HG03460 (cell line): ENCODE results near the gene BNC1.

ENCODE experiments used
- ATAC-seq: cut with Tn5 transposase; IDR thresholded peaks from one replicate; pipeline ENCODE4 v1.9.1; 2021; ENCODE audit not compliant: unreplicated experiment

BNC1 gene

GRCh38 chr15:83284559-83285283 lies at the start of gene BNC1:
Gene BNC1 (minus strand): TSS chr15:83284664. CDS start chr15:83284628, 36 bp downstream.
- no peak for ATAC-seq

GRCh38 chr15:83327041-83327440 lies 42.6 kb upstream of the BNC1 start:
- ATAC-seq: no peak

DNA sequence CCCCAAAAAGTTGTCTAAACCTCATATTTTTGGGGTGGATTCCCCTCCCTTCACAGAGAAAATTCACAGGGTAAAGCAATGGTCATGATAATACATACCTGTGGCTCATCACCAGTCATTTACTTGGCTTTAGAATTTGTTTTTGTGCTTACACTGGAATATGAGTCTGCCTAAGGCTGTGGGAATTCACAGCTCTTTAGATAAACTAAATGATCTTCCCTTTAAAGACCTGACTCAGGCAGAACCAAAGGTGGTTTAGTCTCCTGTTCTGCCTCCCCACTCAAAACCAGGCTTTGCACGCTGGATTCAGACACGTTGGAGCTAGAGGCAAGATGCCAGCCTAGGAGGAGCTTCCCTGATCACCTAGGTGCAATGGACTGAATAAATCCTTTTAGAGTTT lies 40.3 kb upstream of the BNC1 start:
- no peak for ATAC-seq

- no peak for ATAC-seq
Measured at GRCh38 chr15:83323296-83323711, 38.8 kb upstream of the BNC1 start.

DNA sequence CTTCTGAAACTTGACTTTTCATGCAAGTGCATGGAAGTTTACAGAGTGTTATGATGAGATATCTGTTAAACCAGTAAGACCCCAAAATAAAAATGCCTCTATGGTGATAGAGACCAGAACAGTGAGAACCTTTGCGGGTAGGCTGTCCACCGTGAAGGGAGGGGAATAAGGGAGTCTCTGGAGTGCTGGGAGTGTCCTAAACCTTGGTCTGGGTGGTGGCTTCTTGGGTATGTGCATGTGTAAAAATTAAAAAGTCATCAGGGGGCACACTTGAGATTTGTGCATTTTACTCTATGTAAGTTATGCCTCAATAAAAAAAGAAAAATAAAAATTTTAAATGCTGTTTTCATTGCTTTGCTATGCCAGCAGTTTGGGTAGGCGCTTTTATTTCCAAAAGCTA lies 38.2 kb upstream of the BNC1 start:
- ATAC-seq: no peak

DNA sequence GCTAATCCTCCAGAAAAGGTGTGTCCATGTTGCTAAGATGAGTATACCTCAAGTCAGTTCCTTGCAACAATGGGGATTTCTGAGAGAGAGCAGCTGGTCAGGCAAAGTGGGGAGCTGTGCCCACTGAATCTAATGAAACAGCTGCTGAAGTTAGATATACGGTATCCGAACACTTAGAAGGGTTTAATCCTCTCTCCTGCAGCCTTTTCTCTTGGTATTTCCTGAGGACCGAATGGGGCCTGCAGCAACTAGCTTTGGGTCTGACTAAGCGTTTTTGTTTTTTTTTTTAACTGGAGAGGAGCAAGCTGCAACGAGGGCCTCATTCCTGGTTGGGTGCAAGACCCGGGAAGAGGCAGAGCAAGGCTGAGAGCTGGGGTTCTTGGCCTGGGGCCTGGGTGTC lies 37.6 kb upstream of the BNC1 start:
- no peak for ATAC-seq

DNA sequence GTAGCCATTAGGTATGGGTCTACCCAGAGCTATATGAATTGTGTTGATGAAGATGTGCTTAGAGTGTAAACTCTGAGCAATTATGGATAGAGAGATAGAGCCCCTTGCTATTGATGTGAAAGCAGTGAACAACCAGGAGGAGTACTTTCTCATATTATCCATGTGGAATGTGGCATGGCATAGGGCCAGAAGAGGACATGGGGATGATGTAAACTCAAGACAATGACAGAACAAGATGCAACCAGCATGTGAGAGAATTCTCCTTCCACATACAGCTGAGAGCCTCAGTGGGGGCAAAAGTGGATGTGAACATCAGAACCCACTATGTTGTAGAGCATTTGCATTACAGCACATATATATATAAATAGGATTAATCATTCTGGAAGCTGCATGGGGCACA lies 36.4 kb upstream of the BNC1 start:
- no peak for ATAC-seq

DNA sequence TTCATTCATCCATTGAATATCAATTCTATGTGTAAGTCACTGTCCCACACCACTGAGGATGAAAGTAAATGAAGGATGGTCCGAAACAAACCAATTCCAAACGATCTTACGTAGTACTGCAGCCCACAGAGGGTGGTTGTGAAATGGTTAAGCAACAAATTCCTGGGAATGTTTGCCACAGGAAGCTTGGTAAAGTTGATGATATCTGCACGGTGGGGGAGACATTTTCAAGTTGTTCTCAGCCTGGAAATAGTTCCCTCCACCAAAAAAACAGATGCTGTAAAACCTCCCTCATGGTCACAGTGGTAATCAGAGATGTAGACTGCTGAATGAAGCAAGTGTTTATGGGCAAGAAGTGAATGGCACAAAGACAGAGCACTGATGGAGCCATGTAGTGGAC lies 35.9 kb upstream of the BNC1 start:
- no peak for ATAC-seq

- no peak for ATAC-seq
Measured at GRCh38 chr15:83319771-83320170, 35.3 kb upstream of the BNC1 start.

DNA sequence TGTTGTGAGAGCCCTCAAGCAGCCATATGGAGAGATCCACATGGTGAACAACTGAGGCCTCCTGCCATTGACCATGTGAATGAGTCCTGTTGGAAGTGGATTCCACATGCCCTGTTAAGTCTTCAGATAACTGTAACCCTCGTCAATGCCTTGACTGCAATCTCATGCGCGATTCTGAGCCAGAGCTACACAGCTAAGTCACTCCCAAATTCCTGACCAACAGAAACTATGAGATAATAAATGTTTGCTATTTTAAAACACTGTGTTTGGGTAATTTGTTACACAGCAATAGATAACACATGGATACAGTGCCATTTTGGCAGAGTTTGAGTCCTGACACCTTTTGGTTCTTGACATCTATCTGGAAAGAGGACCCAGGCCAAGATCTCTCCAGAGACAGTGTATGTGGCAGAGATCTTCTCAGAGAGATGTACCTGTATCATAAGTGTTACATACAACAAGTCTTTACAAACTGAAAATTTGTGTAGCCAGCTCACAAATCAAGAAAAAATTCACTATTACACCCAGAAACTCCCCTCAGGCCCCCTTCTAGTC lies 34.5 kb upstream of the BNC1 start:
- no peak for ATAC-seq

- ATAC-seq: no peak
Measured at GRCh38 chr15:83318036-83318435, 33.6 kb upstream of the BNC1 start.

- no peak for ATAC-seq
Measured at GRCh38 chr15:83312071-83312470, 27.6 kb upstream of the BNC1 start.

DNA sequence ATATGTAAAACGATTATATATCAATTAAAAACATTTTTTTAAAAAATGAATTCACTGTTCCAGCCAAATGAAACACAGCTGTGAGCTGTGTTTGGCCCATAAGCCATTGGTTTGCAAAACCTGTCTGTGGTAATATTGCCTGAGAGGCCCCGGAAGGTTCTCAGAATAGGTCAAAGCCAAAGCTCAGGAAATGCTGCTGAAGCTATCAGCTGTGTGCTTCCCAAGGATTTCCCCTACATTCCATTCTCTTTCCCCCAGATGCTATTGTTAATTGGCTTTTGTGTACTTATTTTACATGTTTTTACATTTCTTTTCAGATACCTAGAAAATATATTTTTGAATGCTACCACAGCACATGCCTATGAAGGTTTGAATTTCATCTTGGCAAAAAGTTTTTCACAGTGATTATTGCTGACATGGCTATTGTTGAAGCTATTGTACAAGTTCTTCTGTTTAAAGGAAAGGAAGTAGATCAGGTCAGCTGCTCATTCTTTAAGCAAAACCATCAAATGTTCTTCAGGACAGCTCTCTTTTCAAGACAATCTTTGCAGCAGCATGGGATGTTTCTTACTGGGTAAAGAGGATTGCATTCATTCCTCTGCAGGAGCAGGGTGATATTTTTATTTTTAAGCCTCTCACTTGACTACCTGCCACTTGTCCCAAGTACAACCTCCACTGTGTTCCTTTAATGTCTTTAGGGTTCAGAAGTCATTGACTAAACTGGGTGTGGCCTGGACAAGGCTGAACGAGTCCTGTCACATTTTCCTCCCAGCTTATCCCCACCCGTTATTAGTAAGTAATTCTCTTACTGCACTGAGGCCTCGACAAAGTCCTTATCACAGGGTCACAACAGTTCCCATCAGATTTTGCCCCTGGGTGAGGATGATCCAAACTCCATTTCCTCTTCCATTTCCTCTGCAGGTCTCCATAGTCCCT lies 26.3 kb upstream of the BNC1 start:
- no peak for ATAC-seq

DNA sequence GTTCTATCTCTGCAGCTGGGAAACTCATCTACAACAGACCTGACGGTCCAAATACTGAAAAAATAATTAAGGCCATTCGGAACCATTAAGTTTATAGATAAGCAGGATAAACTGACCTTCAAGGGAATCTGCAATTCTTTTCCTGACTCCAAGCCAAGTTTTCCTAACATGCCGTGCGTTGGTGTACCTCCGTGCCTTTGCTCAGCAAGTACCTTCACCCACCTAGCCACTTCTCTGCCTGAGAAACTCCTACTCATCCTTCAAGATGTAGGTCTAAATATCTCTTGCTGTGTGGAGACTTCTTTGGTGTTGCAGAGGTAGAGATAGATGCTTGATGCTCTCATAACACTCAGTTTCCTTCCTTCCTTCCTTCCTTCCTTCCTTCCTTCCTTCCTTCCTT lies 24.2 kb upstream of the BNC1 start:
- ATAC-seq: no peak

DNA sequence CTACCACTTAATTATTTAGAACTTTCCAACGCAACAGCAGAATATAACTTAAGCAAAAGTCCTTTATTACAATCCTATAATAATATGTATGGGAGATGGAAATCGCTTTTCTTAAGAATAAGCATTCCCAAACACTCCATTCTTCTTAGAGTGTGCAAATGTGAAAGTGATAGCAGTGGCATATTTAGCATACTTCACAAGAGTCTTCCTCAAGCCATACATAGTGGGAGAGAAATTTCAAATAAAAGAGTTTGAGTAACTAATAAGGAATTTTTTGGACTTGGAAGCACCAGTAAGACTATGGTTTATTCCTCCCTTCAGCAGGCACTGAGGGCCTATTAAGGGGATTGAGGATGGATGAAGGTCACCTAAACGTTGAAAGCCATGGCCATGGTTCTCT lies 22.1 kb upstream of the BNC1 start:
- no peak for ATAC-seq

DNA sequence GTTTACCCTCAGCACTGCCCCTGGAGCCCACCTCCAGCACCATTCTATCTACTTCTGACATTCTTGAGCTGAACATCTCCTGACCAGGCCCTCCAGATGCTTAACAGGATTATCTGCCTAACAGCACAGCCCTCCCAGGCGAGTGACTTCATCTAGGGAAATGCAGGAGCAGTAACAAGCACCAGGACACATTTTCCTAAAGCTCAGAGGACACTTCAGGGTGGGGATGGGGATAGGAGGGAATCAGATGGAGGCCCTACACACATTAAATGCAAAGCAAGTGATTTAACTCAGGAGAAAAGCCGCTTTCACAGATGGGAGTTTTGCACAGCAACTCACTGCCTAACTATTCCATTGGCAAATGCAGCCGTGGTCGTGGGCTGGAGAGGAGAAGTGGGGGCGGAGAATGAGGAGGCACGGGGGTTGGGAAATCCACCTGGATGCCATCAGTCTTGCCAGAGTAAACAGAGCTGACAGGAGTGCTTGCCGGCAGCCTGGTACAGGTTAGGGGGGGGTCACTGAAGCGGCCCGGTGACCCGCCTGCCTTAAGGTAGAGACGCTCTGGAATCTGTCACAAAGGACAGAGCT lies 21.3 kb upstream of the BNC1 start:
- no peak for ATAC-seq

- no peak for ATAC-seq
Measured at GRCh38 chr15:83304861-83305703, 20.6 kb upstream of the BNC1 start.

DNA sequence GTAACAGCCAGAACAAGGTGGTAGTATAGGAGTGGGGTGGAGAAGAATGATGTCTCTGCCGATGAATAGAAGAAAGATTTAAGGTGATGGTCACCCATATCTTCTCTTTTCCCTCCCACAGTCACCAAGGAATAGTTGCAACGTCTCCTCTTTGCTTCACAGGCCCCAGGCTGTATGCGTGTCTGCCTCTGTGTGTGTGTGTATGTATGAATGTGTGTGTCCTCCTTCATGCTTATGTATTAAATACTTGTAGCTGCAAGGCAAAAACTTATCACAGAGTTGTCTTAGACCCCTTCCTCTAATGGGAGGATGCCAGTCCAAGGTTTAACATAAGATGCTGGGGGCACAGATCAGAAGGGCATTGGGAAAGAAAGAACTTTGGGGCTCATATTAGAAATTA lies 19.1 kb upstream of the BNC1 start:
- no peak for ATAC-seq

DNA sequence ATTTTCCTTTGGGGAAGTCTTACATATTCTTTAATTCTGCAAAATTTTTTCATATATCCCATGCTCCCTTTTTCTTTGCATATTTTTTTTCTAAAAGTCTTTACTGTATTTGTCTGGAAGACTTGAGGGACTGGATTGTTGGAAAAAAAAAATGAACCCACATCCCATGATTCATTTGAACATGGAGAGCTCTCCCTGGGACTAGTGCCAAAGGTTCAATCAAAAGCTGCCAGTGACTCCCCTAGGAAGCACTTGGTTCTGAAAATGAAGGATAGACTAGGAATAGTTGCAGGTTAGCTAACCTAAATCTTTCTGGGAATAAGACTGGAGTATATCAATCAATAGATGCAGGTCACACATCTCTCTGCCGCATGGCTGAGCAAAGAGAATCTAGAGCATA lies 16.4 kb upstream of the BNC1 start:
- no peak for ATAC-seq

DNA sequence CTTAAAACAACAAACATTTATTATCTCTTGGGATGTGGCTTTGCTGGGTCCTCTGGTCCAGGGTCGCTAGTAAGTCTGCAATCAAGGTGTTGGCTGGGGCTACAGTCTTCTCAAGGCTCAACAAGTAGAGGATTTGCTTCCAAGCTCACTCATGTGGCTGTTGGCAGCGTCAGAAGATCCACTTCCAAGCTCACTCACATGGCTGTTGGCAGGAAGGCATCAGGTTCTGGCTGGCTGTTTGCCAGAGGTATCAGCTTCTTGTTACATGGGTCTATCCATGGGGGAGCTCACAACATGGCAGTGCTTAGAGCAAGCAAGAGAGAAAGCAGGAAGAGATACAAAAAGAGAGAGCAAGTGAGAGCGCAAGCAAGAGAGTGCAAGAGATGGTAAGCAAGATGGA lies 15.0 kb upstream of the BNC1 start:
- ATAC-seq: no peak

GRCh38 chr15:83295417-83295816 lies 11.0 kb upstream of the BNC1 start:
- ATAC-seq: no peak
